Neural cell (in vitro differentiated cells): ENCODE measurements around the gene CEMIP.

Experiments
- CTCF ChIP-seq: fragments of 450-650 bp; IDR thresholded peaks from 2 replicates; pipeline ENCODE4 v1.5.1; 2014; ENCODE audit warnings: antibody characterized with exemption, mild to moderate bottlenecking, moderate library complexity; ENCODE audit not compliant: poor library complexity, severe bottlenecking
- EP300 ChIP-seq: fragments of 450-650 bp; conservative IDR thresholded peaks from 2 replicates; pipeline ENCODE4 v1.6.1; 2014; ENCODE audit warnings: antibody characterized with exemption, mild to moderate bottlenecking, moderate library complexity; ENCODE audit not compliant: poor library complexity, severe bottlenecking
- EZH2 ChIP-seq: fragments of 200-600, 300-800 bp; shearing (Covaris generic), sonication (generic); IDR thresholded peaks from 2 replicates; pipeline ENCODE4 v1.6.1; 2014; ENCODE audit warnings: antibody characterized with exemption, low read length, borderline replicate concordance, mild to moderate bottlenecking; ENCODE audit not compliant: insufficient read depth, poor library complexity, severe bottlenecking
- MXI1 ChIP-seq: fragments of 450-650 bp; conservative IDR thresholded peaks from 2 replicates; pipeline ENCODE4 v1.6.1; 2014; ENCODE audit warnings: antibody characterized with exemption, mild to moderate bottlenecking; ENCODE audit not compliant: poor library complexity, severe bottlenecking
- POLR2AphosphoS5 ChIP-seq: IDR thresholded peaks from 2 replicates; pipeline ENCODE4 v1.6.1; 2012
- RAD21 ChIP-seq: fragments of 450-650 bp; conservative IDR thresholded peaks from 2 replicates; pipeline ENCODE4 v1.6.1; 2014; ENCODE audit warnings: antibody characterized with exemption, mild to moderate bottlenecking, moderate library complexity
- SMC3 ChIP-seq: fragments of 450-650 bp; conservative IDR thresholded peaks from 2 replicates; pipeline ENCODE4 v1.6.1; 2014; ENCODE audit warnings: antibody characterized with exemption, mild to moderate bottlenecking, moderate library complexity; ENCODE audit not compliant: poor library complexity
- TAF1 ChIP-seq: IDR thresholded peaks from 2 replicates; pipeline ENCODE4 v1.6.1; 2012; ENCODE audit warnings: low read depth

GRCh38 chr15:80778964-80779657, at the start of gene CEMIP:
- TF ChIP-seq SMC3 (peak; percentile 88), CTCF (peak; percentile 96), EP300 (peak; percentile 8), EZH2 (no peak), POLR2AphosphoS5 (no peak), MXI1 (peak; percentile 21), TAF1 (no peak), RAD21 (peak; percentile 90)
